Dermis blood vessel endothelial cell (primary cell): ENCODE data around the gene CLIP1. TPM values are rescaled to one million over a fixed set of nuclear protein-coding genes. Genes with fewer than 3 reads are reported as not detected.
"Not testable (repeated sequence)": the region's sequence is repeated elsewhere in the genome, so short reads cannot be mapped to it uniquely, and the experiment has no call there.

Experiments used
- DNase-seq: peaks from one replicate; pipeline ENCODE4 v3.0.0; 2010
- total RNA-seq: library from RNA; depleted of rRNA; stranded (reverse); fragments of >200 nt; gene quantifications from 2 replicates; pipeline ENCODE4 v1.2.3, GENCODE V29; 2014

CLIP1 gene
- total RNA-seq, 1 donor from 2014 or later, result 51.1 TPM

DNA sequence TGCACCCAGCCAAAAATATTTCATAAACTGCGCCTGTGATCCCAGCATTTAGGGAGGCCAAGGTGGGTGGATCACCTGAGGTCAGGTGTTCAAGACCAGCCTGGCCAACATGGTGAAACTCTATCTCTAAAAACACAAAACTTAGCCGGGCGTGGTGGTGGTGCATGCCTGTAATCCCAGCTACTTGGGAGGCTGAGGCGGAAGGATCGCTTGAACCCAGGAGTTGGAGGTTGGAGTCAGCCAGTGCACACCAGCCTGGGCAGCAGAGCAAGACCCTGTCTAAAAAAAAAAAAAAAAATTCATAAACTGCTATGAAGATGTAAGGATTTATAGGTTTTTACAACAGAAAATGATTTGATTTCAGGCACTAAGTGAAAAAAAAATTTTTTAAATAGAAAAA lies 6.6 kb upstream of the CLIP1 start:
- not testable (repeated sequence) for DNase-seq

DNA sequence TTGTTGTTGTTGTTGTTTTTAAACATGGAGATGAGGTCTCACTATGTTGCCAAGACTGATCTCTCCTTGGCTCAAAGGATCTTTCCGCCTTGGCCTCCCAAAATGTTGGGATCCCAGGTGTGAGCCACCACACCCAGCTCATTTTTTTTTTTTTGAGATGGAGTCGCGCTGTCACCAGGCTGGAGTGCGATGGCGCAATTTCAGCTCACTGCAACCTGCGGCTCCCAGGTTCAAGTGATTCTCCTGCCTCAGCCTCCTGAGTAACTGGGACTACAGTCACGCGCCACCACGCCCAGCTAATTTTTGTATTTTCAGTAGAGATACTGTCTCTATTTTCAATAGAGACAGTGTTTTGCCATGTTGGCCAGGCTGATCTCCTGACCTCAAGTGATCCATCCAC lies 4.9 kb upstream of the CLIP1 start:
- DNase-seq, result no peak

DNA sequence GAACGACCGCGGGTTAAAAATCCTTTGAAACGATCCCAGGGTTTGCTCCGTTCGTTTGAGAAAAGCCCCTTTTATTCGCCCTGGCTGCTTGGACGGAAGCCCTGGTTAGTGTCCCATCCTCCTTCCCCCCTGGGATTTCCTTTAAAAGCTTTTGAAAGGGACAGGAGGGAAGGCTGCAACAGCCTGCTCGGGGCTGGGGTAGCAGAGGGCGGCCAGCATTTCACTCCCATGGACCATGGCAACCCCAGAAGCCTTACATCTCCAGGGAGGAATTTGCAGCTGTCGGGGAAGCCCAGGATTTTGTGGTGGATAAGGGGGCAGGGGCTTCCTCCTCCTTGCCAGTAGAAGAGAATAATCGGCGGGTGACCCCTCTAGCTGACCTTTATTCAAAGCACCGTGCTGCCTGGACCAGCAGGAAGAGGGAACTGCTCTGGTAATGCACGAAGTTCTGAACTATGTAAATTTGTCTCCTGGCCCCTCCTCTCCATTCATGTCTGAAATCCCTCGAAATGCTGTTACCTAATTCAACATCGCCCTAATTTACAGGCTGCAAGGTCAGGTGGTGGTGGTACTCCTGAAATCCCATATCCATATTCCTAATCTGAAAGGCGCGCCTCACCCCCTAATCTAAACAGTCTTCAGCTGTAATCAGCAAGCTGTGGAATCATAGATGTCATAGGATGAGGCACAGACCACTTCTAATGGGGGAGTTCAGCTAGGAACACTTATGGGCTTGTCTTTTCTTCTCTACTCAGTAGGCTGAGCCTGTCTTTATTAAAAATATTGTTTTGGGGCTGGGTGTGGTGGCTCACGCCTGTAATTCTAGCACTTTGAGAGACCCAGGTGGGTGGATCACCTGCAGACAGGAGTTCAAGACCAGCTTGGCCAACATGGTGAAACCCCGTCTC lies 1.0 kb upstream of the CLIP1 start:
- peak; percentile 94 for DNase-seq

DNA sequence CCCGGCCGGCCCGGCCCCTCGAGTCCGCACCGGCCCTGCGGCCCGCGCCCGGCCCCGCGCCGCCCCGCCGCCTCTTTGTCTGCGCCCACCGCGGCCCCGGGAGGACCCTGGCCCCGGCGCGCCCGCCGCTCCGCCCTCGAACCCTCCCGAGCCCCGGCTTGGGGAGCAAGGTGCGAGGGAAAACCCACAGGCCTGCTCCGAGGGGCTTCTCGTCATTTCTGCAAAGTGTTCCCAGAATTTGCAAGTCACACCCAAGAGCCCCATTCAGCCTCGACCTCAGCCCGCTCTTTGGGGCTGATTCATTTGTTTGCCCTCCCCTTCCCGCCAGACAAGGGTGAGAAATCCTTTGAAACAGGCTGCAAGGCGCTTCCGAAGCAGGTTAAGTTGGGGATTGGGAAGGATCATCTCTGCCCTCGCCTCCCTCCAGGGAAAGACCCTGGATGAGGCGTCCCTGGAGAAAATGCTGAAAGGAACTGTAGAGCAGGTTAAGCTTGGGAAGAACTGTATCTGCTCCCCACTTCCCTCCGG lies 325 bp upstream of the CLIP1 start:
- DNase-seq, result peak; percentile 56

DNA sequence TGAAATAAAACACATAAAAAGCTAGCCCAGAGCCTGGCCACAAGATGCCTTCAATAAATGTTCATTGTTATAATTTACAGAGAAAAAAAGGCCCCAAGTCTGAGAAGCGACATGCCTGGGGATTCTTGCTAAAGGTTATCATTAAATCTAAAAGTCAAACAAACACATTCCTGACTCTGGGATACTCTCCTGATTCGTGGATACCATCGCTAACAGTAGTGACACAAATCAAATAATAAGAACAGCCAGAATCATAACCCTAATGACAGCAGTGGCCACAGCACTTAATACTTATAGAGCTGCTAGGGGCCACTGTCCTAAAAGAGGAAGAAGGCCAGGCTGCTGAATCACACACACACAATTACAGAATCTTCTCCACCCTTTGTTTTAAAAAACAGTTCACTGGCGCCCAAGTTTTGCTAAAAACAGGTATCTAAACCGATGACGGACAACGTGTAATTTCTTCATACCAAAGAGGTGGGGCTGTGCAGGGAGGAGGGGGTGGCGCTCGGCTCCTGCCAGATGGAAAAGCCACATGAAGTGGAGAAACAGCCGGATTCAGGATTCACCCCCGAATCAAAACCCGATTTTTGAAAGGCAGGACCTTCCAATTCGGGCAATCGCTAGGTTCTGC lies 1.2 kb downstream of the CLIP1 start:
- peak; percentile 63 for DNase-seq

DNA sequence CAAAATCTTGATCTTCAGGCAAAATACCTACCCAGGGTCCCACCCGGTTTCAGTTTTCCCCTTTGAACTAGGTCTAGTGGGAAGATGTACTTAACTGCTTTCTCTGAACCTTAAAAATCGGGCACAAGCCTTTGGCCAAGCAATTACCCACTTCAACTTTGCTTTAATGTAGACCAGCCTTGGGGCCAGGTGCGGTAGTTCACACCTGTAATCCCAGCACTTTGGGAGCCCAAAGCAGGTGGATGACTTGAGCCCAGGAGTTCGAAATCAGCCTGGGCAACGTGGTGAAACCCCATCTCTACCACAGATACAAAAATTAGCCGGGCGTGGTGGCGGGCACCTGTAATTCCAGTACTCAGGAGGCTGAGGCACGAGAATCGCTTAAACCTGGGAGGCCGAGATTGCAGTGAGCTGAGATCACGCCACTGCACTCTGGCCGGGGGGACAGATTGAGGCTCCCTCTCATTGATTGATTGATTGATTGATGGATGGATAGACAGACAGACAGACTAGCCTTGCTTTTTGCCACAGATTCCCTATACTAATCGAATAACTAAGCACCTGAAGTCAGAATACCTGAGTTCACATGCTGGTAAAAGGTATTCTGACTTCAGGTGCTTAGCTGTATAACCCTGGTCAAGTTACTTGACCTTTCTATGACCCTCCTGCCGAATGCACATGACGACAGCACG lies 1.9 kb downstream of the CLIP1 start:
- DNase-seq, result no peak

DNA sequence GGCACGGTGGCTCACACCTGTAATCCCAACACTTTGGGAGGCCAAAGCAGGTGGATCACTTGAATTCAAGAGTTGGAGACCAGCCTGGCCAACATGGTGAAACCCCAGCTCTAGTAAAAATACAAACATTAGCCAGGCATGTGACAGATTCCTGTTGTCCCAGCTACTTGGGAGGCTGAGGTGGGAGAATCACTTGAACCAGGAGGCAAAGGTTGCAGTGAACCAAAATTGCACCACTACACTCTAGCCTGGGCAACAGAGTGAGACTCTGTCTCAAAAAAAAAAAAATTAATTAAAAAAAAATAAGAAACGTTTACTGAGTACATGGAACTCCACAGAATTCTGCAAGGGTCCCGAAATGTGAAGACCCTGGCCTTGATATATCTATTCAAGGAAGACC lies 3.4 kb downstream of the CLIP1 start:
- DNase-seq, result not testable (repeated sequence)

DNA sequence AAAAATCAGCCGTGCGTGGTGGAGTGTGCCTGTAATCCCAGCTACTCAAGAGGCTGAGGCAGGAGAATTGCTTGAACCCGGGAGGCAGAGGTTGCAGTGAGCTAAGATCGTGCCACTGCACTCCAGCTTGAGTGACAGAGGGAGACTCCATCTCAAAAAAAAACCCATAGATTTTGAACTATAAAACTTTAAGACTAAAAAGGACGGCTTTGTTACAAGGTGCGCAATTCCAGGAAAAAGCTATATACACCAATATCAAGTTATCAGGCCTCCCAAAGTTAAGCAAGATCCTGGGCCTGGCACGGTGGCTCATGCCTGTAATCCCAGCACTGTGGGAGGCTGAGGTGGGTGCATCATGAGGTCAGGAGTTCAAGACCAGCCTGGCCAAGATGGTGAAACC lies 6.8 kb downstream of the CLIP1 start:
- DNase-seq, result not testable (repeated sequence)

DNA sequence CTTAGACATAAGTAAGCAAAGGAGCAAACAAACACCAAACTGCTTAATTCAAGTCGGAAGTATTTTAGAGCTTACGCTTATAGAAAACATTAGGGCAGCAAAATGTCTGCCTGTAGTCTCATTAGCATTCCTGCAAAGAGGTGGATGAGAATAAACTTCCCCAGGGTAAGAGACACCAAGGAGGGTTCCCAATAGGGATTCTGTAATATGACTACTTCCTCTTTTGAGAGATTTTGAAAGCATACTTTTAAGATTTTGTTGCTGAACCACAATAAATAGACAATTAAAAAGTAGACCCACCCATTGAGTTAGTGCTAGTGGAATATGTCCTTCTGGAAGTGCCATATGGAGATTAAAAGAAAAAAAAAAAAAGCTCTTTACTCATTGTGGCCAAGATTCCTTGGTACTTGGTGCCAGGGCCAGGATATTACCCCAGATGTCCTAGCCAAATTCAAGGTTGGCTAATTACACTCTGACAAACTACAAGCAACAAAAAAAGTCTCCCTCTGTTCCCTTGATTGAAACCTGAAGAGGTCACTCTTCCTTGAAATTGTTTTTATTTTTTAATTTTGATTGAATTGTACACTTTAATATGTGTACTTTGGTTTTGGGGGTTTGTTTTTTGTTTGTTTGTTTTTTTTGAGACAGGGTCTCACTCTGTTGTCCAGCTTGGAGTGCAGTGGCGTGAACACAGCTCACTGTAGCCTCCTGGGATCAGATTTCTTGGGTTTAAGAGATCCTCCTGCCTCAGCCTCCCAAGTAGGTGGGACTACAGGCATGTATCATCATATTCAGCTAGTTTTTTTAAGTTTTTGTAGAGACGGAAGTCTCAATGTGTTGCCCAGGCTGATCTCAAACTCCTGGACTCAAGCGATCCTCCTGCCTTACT lies 8.7 kb downstream of the CLIP1 start:
- DNase-seq, result no peak

DNA sequence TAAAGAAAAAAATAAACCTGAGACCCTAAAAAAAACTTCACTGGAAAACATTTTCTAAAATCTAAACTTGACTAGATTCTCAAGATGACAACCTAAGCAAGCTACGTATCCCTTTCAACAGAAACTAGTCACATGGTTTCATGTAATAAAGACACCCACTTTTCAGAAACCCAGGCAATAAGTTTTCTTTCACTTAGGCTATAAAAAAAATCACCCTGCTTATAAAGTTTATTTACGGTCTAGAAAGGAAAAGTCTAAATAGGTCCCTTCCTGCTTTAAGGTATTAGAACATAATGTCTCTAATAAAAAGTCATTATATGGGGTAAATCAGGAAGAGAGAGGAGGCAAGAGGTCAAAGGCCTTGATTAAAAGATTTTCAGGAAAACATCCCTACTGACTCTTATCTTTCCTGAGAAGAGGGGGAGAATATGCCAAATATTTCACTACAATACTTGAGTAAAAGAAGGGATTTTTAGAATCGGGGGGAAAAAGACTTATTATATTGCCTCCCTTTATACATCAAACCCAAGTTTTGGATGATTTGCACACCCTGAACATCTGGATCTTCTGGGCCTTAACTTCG lies 9.5 kb downstream of the CLIP1 start:
- peak; percentile 29 for DNase-seq

DNA sequence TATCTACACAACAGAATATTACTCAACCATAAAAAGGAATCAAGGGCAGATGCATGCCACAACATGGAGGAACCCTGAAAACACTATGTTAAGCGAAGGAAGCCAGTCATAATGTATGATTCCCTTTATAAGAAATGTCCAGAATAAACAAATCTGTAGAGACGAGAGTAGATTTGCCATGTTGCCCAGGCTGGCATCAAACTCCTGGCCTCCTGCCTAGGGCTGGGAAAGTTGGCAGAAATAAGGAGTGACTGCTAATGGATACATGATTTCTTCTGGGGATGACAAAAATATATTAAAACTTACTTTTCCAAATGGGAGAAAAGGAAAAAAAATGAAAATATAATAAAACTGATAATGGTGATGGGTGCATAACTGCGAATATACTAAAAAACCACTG lies 10.9 kb downstream of the CLIP1 start:
- DNase-seq, result no peak

DNA sequence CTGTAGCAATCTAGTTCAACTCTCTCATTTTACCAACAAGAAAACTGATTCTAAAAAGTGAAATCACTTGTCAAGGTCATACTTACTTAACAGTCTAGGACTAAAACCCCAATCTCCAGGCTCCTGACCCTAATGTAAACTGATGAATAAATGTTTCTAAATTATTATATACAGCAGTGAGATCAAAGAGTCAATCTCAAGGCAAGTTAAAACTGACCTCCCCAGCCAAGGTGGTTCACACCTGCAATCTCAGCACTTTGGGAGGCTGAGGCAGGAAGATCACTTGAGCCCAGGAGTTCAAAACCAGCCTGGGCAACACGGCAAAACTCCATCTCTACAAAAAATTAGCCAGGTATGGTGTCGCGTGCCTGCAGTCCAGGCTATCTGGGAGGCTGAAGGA lies 15.3 kb downstream of the CLIP1 start:
- no peak for DNase-seq

DNA sequence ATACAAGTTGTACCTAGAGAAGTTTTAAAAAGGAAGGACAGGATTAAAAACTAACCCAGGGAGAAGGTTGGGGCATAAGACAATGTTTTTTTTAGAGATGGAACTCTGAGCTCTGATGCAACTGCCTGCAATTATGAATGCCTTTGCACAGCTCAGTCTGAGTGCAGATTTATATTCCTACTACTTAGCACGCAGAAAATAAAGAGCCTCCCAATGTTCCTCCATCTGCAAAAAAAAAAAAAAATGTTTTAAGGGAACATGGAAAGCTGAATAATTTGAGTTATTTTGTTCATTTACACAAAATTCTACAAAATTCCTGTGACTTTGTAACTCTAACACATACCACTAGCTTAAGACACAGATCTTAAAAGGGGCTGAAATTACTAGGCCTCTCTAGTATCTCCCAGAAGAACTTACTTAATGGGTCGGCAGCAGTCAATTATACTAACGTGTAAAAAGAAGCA lies 15.7 kb downstream of the CLIP1 start:
- no peak for DNase-seq

DNA sequence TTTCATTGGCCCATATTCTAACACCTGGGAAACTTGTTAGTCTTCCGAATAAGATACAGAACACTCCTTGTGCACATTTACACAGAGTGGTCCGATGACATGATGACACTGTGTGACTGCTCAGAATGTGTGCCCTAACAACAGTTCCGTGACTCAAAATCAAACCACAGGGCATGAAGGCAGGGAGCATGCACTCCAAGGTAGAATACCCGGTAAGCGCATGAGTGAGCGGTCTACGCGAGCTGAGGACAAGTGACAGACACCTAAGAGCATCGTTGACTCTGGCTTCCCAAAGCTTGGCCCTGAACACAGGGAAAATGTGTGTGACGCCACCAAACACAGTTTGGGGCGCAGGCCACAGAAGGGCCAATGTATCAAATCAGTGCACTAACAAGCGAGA lies 18.6 kb downstream of the CLIP1 start:
- DNase-seq, result no peak

DNA sequence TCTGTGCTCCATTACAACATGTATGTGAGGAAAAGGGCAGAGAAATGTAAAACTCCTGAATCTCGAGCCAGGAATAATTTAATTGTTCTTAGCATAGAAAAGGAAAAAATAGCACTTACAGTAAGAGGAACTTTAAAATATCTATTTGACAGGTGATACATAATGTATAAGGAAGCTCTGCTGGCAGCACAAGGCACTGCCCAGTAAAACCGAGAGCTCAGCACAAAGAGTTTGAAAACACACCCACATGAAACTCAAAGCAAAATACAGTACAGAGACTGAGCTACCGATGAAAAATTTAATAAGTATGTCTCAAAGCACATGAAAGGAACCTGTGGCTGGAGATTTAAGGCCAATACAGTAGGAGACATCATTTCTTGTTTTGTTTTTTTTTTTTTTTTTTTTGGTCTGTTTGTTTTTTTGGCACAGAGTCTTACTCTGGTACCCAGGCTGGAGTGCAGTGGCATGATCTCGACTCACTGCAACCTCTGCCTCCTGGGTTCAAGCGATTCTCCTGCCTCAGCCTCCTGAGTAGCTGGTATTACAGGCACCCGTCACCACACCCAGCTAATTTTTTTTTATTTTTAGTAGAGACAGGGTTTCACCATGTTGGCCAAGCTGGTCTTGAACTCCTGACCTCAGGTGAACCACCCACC lies 19.2 kb downstream of the CLIP1 start:
- DNase-seq, result no peak

DNA sequence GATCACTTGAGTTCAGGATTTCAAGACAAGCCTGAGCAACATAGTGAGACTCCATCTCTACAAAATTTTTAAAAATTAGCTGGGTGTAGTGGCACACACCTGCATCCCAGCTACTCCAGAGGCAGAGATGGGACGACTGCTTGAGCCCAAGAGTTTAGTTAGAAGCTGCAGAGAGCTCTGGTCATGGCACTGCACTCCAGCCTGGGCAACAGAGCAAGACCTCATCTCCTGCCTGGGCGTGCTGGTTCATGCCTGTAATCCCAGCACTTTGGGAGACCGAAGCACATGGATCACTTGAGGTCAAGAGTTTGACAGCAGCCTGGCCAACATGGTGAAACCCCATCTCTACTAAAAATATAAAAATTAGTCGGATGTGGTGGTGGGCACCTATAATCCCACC lies 20.2 kb downstream of the CLIP1 start:
- no peak for DNase-seq

DNA sequence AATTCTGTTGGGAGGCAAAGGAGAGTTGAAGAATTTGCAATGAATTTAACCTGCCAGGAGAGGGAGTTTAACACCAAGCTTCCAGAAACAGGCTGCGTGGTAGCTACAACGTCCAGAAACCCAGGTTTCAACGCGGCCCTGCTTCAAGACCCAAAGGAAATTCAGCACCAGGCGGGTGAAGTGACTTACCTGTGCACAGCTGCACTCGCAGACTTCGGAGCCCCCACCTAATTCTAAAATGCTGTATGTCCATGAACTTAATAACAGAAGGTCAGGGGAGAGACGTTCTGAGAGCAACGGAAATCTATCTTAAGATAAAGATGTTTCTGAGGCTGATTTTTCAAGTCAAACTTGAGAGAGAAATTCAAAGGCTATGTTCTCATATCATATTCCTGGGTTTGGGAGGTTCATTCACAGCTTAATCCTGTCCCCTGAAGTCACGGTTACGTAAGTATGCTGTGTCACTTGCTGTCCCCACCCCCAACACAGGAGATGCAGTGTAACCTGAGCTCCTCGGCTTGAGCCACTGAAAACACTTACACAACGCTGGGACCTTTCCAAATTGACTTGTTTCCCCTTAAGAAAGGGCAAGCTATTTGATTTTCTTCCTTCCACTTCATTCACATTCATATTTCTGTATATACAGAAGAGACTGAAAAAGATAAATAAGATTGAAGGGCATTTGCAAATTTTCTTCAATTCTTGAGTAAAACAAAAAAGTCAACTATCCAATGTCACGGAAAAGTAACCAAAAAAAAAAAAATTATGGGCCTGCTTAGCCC lies 22.7 kb downstream of the CLIP1 start:
- DNase-seq, result peak; percentile 90

DNA sequence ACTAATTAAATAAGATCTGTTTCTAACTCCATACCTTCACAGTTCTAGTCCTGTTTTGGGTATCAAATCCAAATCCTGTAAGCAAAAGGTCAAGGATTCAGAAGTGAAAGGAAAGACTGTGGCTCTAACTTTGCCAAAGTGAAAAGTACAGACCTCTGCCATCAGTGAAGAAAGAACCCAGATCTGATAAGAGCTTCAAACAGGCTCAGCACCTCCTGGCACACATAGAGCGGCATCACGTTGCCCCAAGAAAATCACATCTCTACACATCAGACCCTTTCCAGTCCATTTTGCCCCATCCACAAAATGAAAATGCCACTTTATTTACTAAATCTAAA lies 23.2 kb downstream of the CLIP1 start:
- DNase-seq, result no peak

DNA sequence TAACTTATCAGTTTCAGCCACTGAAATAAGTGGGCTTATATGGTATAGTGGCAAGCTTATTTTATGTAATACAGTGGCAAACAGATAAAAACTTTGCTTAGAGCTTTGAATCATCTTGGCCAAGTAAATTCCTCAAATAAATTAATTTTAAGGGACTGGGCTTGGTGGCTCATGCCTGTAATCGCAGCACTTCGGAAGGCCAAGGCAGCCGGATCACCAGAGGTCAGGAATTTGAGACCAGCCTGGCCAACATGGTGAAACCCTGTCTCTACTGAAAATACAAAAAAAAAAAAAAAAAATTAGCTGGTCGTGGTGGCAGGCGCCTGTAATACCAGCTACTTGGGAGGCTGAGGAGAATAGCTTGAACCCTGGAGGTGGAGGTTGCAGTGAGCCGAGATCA lies 24.5 kb downstream of the CLIP1 start:
- DNase-seq, result not testable (repeated sequence)

DNA sequence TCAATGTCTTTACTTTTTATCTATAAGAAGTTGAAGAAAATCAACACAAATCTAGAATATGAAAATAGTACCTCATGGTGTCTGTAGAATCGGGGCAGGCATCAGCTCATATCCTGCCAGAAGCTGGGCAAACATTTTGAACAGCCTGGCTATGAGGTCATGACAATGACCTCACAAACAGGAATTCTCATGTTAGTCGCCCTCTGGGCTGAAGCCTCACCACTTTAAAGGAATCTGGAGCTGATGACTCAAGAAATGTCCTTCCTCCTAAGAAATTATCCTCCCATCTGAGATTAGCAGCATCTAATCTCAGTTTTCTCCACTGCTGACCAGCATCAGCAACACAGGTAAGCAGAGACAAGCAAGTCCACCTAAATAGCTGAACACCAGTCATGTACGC lies 27.1 kb downstream of the CLIP1 start:
- peak; percentile 70 for DNase-seq
